CD4-positive, alpha-beta T cell treated with Interleukin-21 for 1 hour (primary cell): Measurements from ENCODE around the gene GIMAP8.
A peak's percentile ranks its signal among the peaks of the same experiment; 100 is the strongest.
"Not testable (repeated sequence)": the region's sequence is repeated elsewhere in the genome, so short reads cannot be mapped to it uniquely, and the experiment has no call there.

Source experiments
- DNase-seq: peaks from one replicate; pipeline ENCODE4 v3.0.0-alpha.2; 2020

GIMAP8 gene

GRCh38 chr7:150441524-150441923 is 8.9 kb upstream of the GIMAP8 start:
- DNase-seq = no peak

DNA sequence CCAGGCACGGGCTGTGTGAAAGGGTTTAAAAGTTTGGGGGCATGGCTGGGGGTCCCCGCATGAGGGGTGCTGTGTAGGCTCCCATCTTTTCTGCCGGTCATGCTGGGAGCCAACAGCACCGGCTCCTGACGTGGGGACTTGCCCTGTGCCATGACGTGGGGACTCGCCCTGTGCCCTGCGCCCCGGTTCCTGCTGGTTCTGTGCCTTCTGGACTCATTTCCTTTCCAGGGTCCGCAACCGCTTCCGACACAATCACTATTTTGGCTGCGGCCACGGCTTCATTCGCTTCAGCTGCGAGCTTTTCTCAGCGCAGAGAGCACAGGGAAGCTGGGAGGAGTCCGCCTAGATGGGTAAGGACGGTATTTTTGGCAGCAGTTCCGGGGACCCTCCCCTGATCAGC is 7.6 kb upstream of the GIMAP8 start:
- no peak for DNase-seq

DNA sequence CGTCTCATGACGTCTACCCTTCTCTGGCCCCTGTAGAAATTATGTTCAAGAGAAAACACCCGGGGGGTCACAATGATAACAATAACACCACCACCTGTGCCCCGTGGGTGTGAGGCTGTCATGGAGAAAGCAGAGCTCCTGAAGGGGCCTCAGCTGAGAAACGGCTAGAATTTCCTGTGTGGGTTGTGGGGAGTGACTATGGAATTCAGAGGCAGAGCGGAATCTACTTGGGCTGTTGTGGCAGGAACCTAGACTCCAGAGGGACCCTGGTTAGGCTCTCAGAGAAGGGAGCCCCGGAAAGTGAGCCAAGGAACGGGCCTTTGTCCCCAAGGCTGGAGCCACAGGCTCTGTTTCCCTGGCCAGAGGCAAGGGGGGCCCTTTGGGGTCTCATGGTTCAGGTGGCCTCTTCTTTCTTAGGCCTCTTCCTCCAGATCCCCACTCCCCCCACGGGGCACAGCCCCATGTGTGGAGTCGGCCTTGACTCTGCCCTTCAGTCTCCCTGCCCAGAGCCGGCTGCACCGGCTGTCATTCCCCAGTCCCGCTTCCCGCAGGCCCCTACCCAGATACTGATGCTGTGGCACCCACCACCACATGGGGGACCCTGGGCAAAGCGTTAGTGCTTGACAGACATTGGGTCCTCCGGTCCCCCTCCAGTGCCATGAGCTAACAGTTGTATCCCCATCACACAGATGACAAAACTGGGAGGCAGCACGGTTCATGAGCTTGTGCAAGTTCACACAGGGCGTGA is 6.5 kb upstream of the GIMAP8 start:
- no peak for DNase-seq

DNA sequence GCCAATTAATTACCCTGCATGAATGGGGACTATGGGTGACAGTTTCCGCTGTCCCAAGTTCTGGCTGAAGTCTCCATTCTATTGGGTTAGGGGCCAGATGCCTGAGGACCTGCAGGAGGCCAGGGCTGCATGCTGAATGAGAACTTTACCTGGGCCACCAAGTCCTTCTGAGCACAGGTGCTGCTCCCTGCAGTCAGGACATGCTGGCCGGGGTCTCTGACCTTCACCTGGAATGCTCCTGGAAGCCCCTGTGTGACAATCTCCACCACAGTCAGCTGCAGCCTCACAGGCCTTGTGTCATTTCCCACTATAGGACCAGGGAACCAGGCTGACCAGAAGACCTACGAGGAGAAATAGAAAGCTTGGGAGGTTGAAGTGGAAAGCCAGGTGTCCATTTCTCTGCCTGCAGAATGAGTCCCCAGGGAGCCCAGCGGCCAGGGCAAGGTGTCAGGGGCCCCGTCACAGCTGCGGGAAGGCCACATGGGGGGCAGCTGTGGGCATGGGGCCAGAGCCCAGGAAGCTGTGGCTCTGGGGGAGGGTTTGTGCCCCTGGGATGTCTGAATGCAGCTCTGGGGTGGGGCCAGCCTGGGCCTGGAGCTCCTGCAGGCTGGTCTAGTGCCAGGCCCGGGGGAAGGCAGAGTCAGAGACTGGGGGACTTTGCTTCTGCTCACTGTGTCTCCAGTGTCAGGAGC is 5.6 kb upstream of the GIMAP8 start:
- no peak for DNase-seq

- no peak for DNase-seq
These were observed 4.0 kb upstream of the GIMAP8 start for GRCh38 chr7:150446288-150446938.

GRCh38 chr7:150447966-150448788 is 2.3 kb upstream of the GIMAP8 start:
- DNase-seq = no peak

DNA sequence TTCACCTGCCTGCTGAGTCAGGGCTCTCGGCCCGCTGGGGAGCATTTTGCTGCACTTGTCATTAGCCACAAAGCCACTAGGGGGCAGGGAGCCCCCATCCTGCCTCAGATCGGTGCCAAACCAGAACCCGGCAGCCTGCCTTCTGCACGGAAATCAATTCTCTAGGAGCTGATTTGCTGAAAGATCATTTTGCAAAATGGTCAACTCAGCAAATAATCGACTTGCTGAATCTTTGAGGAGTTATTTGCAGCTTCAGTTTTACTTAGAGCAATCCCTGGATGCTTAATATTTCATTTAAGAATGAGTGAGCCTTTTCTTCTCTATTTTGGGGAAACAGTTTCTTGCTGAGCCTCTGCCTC is 1.7 kb upstream of the GIMAP8 start:
- DNase-seq = peak; percentile 91

DNA sequence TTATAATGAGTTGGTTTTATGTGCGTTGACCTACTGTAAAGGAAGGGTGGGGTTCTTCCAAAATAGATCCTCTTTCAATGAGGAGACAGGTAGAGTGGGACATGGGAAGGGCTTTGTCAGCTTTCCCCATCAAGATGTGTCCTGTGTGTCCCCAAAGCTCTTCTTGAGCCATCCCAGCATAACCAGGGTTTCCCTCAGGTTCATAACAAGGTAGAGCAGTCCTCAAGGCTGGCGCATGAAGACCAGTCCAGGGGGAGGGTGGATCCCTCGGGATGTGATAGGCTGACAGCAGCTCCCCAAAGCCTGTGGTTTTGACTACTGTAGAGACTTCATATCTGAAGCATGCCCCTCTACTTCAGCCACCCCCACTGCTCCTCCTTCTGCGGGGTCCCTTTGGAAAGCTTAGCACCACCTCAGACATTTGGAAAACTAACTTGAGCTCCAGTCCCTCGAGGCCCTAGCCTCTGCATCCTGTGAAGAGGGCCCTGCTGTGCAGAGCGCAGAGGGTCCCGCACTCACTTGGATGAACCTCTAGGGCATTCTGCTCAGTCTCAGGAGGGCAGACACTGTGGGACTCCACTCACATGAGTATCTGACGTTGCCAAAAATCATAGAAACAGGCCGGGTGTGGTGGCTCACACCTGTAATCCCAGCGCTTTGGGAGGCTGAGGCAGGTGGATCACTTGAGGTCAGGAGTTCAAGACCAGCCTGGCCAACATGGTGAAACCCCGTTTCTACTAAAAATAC is 1.1 kb upstream of the GIMAP8 start:
- peak; percentile 24 for DNase-seq

GRCh38 chr7:150451097-150451793 is 815 bp downstream of the GIMAP8 start:
- DNase-seq = peak; percentile 77

GRCh38 chr7:150451833-150452461 is 1.5 kb downstream of the GIMAP8 start:
- peak; percentile 56 for DNase-seq

GRCh38 chr7:150453181-150453580 is 2.8 kb downstream of the GIMAP8 start:
- peak; percentile 55 for DNase-seq

- no peak for DNase-seq
These were observed 3.5 kb downstream of the GIMAP8 start for GRCh38 chr7:150453892-150454291.

GRCh38 chr7:150457064-150457463 is 6.6 kb downstream of the GIMAP8 start:
- not testable (repeated sequence) for DNase-seq

- DNase-seq = no peak
These were observed 7.8 kb downstream of the GIMAP8 start for GRCh38 chr7:150458235-150458634.

GRCh38 chr7:150458756-150459155 is 8.3 kb downstream of the GIMAP8 start:
- DNase-seq = no peak

DNA sequence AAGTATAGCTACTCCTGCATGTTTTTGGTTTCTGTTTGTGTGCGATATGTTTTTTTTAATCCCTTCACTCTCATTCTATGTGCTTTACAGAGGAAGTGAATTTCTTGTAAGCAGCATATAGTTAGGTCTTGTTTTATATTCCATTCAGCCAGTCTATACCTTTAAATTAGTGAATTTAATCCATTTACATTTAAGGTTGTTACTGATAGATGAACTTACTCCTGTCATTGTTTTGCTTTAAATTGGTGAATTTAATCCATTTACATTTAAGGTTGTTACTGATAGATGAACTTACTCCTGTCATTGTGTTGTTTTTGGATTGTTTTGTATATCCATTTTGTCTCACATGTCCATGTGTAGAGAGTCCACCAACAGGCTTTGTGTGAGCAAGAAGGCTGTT is 11.1 kb downstream of the GIMAP8 start:
- no peak for DNase-seq

GRCh38 chr7:150462413-150462812 is 12.0 kb downstream of the GIMAP8 start:
- DNase-seq = no peak

DNA sequence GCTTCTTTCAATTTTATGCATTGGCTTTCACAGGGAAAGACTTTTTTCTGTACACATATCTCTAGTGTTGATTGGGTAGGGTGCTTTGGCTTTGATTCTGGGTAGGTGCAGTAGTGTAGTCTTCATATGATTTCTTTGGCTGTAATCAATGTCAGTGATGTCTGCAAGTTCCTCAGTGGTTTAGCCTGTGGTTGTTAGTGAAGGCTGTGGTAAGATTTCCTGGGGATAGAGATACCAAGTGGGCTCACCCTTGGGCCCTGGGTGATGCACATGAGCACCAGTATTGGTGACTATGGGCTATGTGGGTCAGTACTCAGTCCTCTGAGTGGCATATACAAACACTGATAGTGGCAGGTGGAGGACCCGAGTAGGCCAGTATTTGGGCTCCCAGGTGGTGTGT is 13.0 kb downstream of the GIMAP8 start:
- DNase-seq = peak; percentile 40

DNA sequence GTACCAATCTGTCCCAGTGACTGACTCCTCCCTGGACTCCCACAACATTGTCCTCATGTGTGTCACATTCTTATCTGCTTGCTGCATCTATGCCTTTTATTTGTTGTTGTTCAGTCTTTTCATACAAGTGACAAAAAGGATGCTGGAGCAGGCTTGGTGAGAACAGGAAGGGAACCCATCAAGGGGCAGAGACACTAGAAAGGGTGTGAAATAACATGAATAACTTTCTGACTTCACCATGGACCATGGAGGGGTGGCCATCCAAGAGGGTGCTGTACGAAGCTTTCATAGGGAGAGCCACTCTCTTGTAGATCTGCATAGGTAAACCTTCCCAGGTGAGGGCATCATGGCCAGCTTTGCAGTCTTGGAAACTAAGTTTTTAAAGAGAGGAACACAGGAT is 14.5 kb downstream of the GIMAP8 start:
- no peak for DNase-seq

DNA sequence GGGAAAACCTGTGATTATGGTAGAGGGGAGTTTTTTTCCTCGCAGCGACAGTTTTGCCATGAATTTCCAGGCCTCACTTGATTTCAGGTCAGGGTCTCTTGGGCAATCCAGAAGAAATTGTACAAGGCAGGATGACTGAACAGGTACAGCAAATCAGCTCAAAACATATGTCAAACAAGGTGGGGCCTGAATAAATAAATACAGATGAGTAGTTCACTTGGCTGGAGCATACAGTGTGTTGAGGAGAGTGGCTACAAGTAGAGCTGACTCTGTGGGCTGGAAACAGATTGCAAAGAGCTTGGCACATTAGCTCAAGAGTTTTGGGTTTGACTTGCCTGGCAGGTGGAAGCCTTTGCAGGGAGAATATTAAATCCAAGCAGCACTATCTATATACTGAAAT is 15.0 kb downstream of the GIMAP8 start:
- no peak for DNase-seq

DNA sequence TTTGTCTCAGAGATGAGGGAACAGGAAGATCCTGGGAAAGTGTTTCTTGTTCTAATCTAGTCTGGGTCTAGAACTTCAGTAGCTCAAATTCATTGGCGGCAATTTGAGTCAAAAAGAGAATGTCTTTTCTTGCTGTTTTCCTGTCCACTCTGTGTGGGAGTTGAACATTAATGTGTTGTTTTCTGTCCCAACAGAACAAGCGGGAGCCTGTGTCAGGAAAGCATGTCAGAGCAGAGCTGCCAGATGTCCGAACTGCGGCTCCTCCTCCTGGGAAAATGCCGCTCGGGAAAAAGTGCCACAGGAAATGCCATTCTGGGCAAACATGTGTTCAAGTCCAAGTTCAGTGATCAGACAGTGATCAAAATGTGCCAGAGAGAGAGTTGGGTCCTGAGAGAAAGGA is 16.0 kb downstream of the GIMAP8 start:
- no peak for DNase-seq
